Measurements from ENCODE around the gene ANXA4.
"Not testable (repeated sequence)": the region's sequence is repeated elsewhere in the genome, so short reads cannot be mapped to it uniquely, and the experiment has no call there.

ANXA4 gene

DNA sequence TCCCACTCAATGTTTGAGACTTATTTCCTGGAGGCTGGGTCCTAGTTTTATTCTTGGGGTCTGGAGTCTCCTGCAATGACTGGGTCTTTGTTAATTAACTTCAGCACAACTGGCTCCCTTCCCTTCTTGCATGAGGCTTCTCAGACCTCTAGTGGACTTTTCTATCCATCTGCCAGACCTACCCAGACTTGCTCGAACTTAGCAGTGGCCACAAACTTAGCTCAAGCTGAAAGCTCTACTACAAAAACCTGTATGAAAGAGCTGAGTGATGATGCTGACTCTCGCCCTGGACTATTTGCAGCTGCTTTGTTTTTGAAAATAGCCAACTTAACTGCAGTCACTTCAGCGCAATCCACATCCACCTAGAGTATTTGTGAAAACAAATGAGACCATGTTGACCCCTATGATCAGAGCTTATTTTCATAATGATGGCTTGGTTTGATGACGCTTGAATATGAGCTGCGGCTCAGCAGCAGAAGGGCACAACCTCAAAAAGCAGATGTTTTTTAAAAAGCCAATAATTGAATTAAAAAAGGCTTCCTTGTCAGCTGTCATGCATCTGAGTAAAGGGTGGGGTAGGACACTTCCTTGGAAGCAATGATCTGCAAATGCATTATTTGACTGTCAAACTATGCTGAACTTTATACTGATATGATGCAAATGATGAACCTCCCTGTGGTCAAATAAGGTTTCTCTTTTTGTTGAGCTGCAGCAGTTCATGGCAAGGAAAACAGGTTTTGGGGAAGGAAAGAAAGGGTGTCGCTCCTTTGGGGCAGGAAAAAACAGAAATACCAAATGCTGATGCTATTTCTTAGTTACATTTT lies 10.6 kb upstream of the ANXA4 start:
- intact Hi-C loops (cut with micrococcal nuclease): no loop called here
- H3K9me3 Mint-ChIP-seq: no peaks in the 10 kb centered on the region
- H3K27me3 Mint-ChIP-seq: no peaks in the 10 kb centered on the region
- H3K4me3 Mint-ChIP-seq: no peak overlapping the region
- H3K4me1 Mint-ChIP-seq (ENCODE audit: low read depth): peaks cover 8% of the 10 kb centered on the region
- peak overlapping the region; percentile 62 for H3K27ac Mint-ChIP-seq
- no peaks in the 10 kb centered on the region for H3K36me3 Mint-ChIP-seq (ENCODE audit: low read depth)

- no peaks in the 10 kb centered on the region for H3K9me3 Mint-ChIP-seq
- intact Hi-C loops (cut with micrococcal nuclease): no loop called here
- no peak overlapping the region for H3K27ac Mint-ChIP-seq
- no peaks in the 10 kb centered on the region for H3K27me3 Mint-ChIP-seq
- no peak overlapping the region for H3K4me3 Mint-ChIP-seq
- H3K4me1 Mint-ChIP-seq (ENCODE audit: low read depth): peaks cover 8% of the 10 kb centered on the region
- H3K36me3 Mint-ChIP-seq (ENCODE audit: low read depth): no peaks in the 10 kb centered on the region
Observed at GRCh38 chr2:69733342-69734034, 8.4 kb upstream of the ANXA4 start.

- Mint-ChIP-seq H3K4me3 (no peak overlapping the region), H3K36me3 (ENCODE audit: low read depth) (no peaks in the 10 kb centered on the region), H3K4me1 (ENCODE audit: low read depth) (peaks cover 8% of the 10 kb centered on the region)
Observed at GRCh38 chr2:69734035-69734611, 7.8 kb upstream of the ANXA4 start.

GRCh38 chr2:69734854-69735544 lies 6.9 kb upstream of the ANXA4 start:
- intact Hi-C loops (cut with micrococcal nuclease): no loop called here
- H3K4me1 Mint-ChIP-seq (ENCODE audit: low read depth): peaks cover 9% of the 10 kb centered on the region
- no peak overlapping the region for H3K4me3 Mint-ChIP-seq
- no peak overlapping the region for H3K27ac Mint-ChIP-seq
- no peaks in the 10 kb centered on the region for H3K27me3 Mint-ChIP-seq
- H3K36me3 Mint-ChIP-seq (ENCODE audit: low read depth): no peaks in the 10 kb centered on the region
- H3K9me3 Mint-ChIP-seq: no peaks in the 10 kb centered on the region

More at GRCh38 chr2:69734035-69734611, 7.8 kb upstream of the ANXA4 start:
- intact Hi-C loops (cut with micrococcal nuclease): no loop called here
- Mint-ChIP-seq H3K9me3 (no peaks in the 10 kb centered on the region), H3K27ac (no peak overlapping the region), H3K27me3 (no peaks in the 10 kb centered on the region)

GRCh38 chr2:69735686-69736085 lies 6.2 kb upstream of the ANXA4 start:
- Mint-ChIP-seq H3K36me3 (ENCODE audit: low read depth) (no peaks in the 10 kb centered on the region), H3K4me3 (no peak overlapping the region), H3K27me3 (no peaks in the 10 kb centered on the region), H3K4me1 (ENCODE audit: low read depth) (peaks cover 15% of the 10 kb centered on the region), H3K27ac (no peak overlapping the region), H3K9me3 (no peaks in the 10 kb centered on the region)
- intact Hi-C loops (cut with micrococcal nuclease): no loop called here

- H3K9me3 Mint-ChIP-seq; H3K27ac Mint-ChIP-seq; H3K4me3 Mint-ChIP-seq; H3K27me3 Mint-ChIP-seq; intact Hi-C loops (cut with micrococcal nuclease): not testable (repeated sequence)
- Mint-ChIP-seq H3K4me1 (ENCODE audit: low read depth) (peaks cover 22% of the 10 kb centered on the region), H3K36me3 (ENCODE audit: low read depth) (peaks cover 20% of the 10 kb centered on the region)
Observed at GRCh38 chr2:69738149-69738548, 3.8 kb upstream of the ANXA4 start.

GRCh38 chr2:69740502-69740951 lies 1.4 kb upstream of the ANXA4 start:
- Mint-ChIP-seq H3K27me3 (no peaks in the 10 kb centered on the region), H3K36me3 (ENCODE audit: low read depth) (peaks cover 34% of the 10 kb centered on the region), H3K9me3 (no peaks in the 10 kb centered on the region), H3K27ac (peak overlapping the region; percentile 97), H3K4me1 (ENCODE audit: low read depth) (peaks cover 43% of the 10 kb centered on the region), H3K4me3 (no peak overlapping the region)
- intact Hi-C loops (cut with micrococcal nuclease): loop anchor here (5.0 kb wide), 2 partner anchors 37 to 77 kb away; no protein-coding TSS in a partner anchor

DNA sequence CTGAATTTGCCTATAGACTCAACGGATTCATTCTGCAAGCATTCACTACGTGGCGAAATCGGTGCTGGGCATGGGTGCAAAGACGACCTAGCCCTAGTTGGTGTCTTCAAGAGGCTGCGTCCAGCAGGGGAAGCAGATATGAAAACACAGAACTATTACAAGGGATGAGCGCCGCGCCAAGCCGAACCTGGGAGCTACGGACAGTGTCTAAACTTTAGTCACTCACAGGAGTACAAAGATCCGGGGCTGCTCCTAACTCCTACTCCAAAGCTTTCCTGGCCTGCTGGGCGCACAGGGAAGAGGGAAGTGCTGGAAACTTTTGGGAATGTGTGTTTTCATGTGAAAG lies 732 bp upstream of the ANXA4 start:
- Mint-ChIP-seq H3K4me3 (peak overlapping the region; percentile 98), H3K36me3 (ENCODE audit: low read depth) (peaks cover 39% of the 10 kb centered on the region), H3K27ac (peak overlapping the region; percentile 97), H3K27me3 (no peaks in the 10 kb centered on the region), H3K9me3 (no peaks in the 10 kb centered on the region), H3K4me1 (ENCODE audit: low read depth) (peaks cover 43% of the 10 kb centered on the region)
- intact Hi-C loops (cut with micrococcal nuclease): loop anchor here (5.0 kb wide), 2 partner anchors 36 to 76 kb away; no protein-coding TSS in a partner anchor

- Mint-ChIP-seq H3K9me3 (no peaks in the 10 kb centered on the region), H3K27me3 (no peaks in the 10 kb centered on the region), H3K36me3 (ENCODE audit: low read depth) (peaks cover 51% of the 10 kb centered on the region), H3K4me3 (peak overlapping the region; percentile 98), H3K4me1 (ENCODE audit: low read depth) (peaks cover 54% of the 10 kb centered on the region), H3K27ac (peak overlapping the region; percentile 97)
- intact Hi-C loops (cut with micrococcal nuclease): loop anchor here (5.0 kb wide), 2 partner anchors 35 to 75 kb away; no protein-coding TSS in a partner anchor
Observed at GRCh38 chr2:69742322-69742952, 503 bp downstream of the ANXA4 start.

GRCh38 chr2:69743847-69744264 lies 1.9 kb downstream of the ANXA4 start:
- no peaks in the 10 kb centered on the region for H3K9me3 Mint-ChIP-seq
- peak overlapping the region; percentile 98 for H3K4me3 Mint-ChIP-seq
- peaks cover 58% of the 10 kb centered on the region for H3K4me1 Mint-ChIP-seq (ENCODE audit: low read depth)
- no peaks in the 10 kb centered on the region for H3K27me3 Mint-ChIP-seq
- intact Hi-C loops (cut with micrococcal nuclease): loop anchor here (5.0 kb wide), 2 partner anchors 33 to 73 kb away; no protein-coding TSS in a partner anchor
- H3K36me3 Mint-ChIP-seq (ENCODE audit: low read depth): peaks cover 62% of the 10 kb centered on the region
- H3K27ac Mint-ChIP-seq: peak overlapping the region; percentile 97

DNA sequence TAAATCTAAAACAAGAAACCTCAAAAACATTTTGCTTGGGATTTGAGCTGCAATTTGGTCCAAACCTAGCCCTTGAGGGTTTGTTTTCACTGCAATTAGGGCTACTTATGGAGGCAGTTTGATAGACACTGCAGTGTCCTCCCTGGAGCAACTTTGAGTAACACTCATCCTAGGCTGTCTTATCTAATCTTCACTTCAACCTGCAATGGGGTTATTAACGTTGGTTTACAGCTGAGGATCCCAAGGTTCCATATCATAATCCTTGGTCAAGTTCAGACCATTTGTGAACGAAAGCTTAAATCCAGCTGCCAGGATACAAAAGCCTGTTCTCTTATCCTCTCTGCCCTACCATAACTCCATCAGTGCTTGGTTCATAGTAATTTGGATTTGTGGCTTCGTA lies 2.5 kb downstream of the ANXA4 start:
- Mint-ChIP-seq H3K27me3 (no peaks in the 10 kb centered on the region), H3K36me3 (ENCODE audit: low read depth) (peaks cover 68% of the 10 kb centered on the region), H3K4me3 (peak overlapping the region; percentile 66), H3K9me3 (no peaks in the 10 kb centered on the region), H3K4me1 (ENCODE audit: low read depth) (peaks cover 64% of the 10 kb centered on the region), H3K27ac (peak overlapping the region; percentile 97)
- intact Hi-C loops (cut with micrococcal nuclease): loop anchor here (5.0 kb wide), 2 partner anchors 33 to 73 kb away; no protein-coding TSS in a partner anchor

- Mint-ChIP-seq H3K27me3 (no peaks in the 10 kb centered on the region), H3K36me3 (ENCODE audit: low read depth) (peaks cover 74% of the 10 kb centered on the region), H3K27ac (peak overlapping the region; percentile 53), H3K9me3 (no peaks in the 10 kb centered on the region), H3K4me3 (peak overlapping the region; percentile 66), H3K4me1 (ENCODE audit: low read depth) (peaks cover 66% of the 10 kb centered on the region)
- intact Hi-C loops (cut with micrococcal nuclease): no loop called here
Observed at GRCh38 chr2:69745035-69745434, 3.1 kb downstream of the ANXA4 start.

GRCh38 chr2:69750246-69750645 lies 8.3 kb downstream of the ANXA4 start:
- intact Hi-C loops (cut with micrococcal nuclease): no loop called here
- Mint-ChIP-seq H3K27me3 (no peaks in the 10 kb centered on the region), H3K27ac (peak overlapping the region; percentile 9), H3K9me3 (no peaks in the 10 kb centered on the region), H3K36me3 (ENCODE audit: low read depth) (peaks cover 75% of the 10 kb centered on the region), H3K4me1 (ENCODE audit: low read depth) (peaks cover 74% of the 10 kb centered on the region), H3K4me3 (no peak overlapping the region)
